WTC11 (cell line): ENCODE measurements around the gene C2orf92. TPM values are rescaled to one million over a fixed set of nuclear protein-coding genes. Genes with fewer than 3 reads are reported as not detected.

Experiments used
- ATAC-seq: fragments of 200-7000 bp; cut with Tn5 transposase; 2 replicates; pipeline ENCODE4 v1.10.0; 2021; ENCODE audit warnings: mild to moderate bottlenecking, moderate library complexity
- CTCF ChIA-PET: fragments of 300-600 bp; sonication (Branson Sonifier 250); formaldehyde crosslinking; loops from one replicate; lab custom pipeline; 2021; ENCODE audit warnings: antibody characterized with exemption; lab: Charles Lee
- POLR2A ChIA-PET: fragments of 350-600 bp; sonication (Branson Sonifier 250); formaldehyde crosslinking; loops from one replicate; lab custom pipeline; 2021; ENCODE audit warnings: antibody characterized with exemption; lab: Charles Lee
- DNase-seq: peaks from one replicate; pipeline ENCODE4 v3.0.0; 2021; ENCODE audit warnings: low spot score
- H3K27ac Mint-ChIP-seq: 2 replicates; pipeline ENCODE4 v1.8.0; 2021; ENCODE audit warnings: mixed read lengths
- H3K27me3 Mint-ChIP-seq: 2 replicates; pipeline ENCODE4 v1.8.0; 2021; ENCODE audit warnings: low read depth, mild to moderate bottlenecking, moderate library complexity, mixed read lengths
- H3K36me3 Mint-ChIP-seq: 2 replicates; pipeline ENCODE4 v1.8.0; 2021; ENCODE audit warnings: mixed read lengths
- H3K4me1 Mint-ChIP-seq: 2 replicates; pipeline ENCODE4 v1.8.0; 2022; ENCODE audit warnings: mixed read lengths
- H3K4me3 Mint-ChIP-seq: 2 replicates; pipeline ENCODE4 v1.8.0; 2021; ENCODE audit warnings: mild to moderate bottlenecking, moderate library complexity, mixed read lengths
- H3K9me3 Mint-ChIP-seq: 2 replicates; pipeline ENCODE4 v1.8.0; 2021; ENCODE audit warnings: mixed read lengths
- ARID4B ChIP-seq: sonication (generic); formaldehyde crosslinking; IDR thresholded peaks from 2 replicates; pipeline ENCODE4 v1.8.0; 2023; ENCODE audit warnings: missing genetic modification reagents, mild to moderate bottlenecking, borderline replicate concordance
- ATF3 ChIP-seq: sonication (generic); formaldehyde crosslinking; conservative IDR thresholded peaks from 2 replicates; pipeline ENCODE4 v1.8.1; 2022; ENCODE audit warnings: mild to moderate bottlenecking, missing genetic modification reagents
- ATF6 ChIP-seq: sonication (generic); formaldehyde crosslinking; IDR thresholded peaks from 2 replicates; pipeline ENCODE4 v1.8.1; 2023; ENCODE audit warnings: mild to moderate bottlenecking, missing genetic modification reagents
- CBFB ChIP-seq: sonication (generic); formaldehyde crosslinking; IDR thresholded peaks from 2 replicates; pipeline ENCODE4 v1.8.1; 2022; ENCODE audit warnings: mild to moderate bottlenecking, low read depth, missing genetic modification reagents
- FOXP4 ChIP-seq: sonication (generic); formaldehyde crosslinking; IDR thresholded peaks from 2 replicates; pipeline ENCODE4 v1.8.0; 2022; ENCODE audit warnings: mild to moderate bottlenecking, missing genetic modification reagents
- JAZF1 ChIP-seq: fragments of 250-450 bp; sonication (Bioruptor Pico); IDR thresholded peaks from 2 replicates; pipeline ENCODE4 v1.9.0; 2021; ENCODE audit warnings: moderate library complexity, mild to moderate bottlenecking, inconsistent platforms
- JUN ChIP-seq: sonication (generic); formaldehyde crosslinking; IDR thresholded peaks from 2 replicates; pipeline ENCODE4 v1.8.0; 2023; ENCODE audit warnings: mild to moderate bottlenecking, missing genetic modification reagents
- NFE2L1 ChIP-seq: sonication (generic); formaldehyde crosslinking; IDR thresholded peaks from 2 replicates; pipeline ENCODE4 v1.8.1; 2023; ENCODE audit warnings: missing genetic modification reagents
- OVOL2 ChIP-seq: fragments of 250-450 bp; sonication (Bioruptor Pico); IDR thresholded peaks from 2 replicates; pipeline ENCODE4 v1.9.0; 2021; ENCODE audit warnings: mild to moderate bottlenecking, borderline replicate concordance
- PRDM15 ChIP-seq: sonication (generic); formaldehyde crosslinking; IDR thresholded peaks from 2 replicates; pipeline ENCODE4 v1.8.0; 2022; ENCODE audit warnings: missing genetic modification reagents
- RELA ChIP-seq: sonication (generic); formaldehyde crosslinking; IDR thresholded peaks from 2 replicates; pipeline ENCODE4 v1.8.1; 2022; ENCODE audit warnings: missing genetic modification reagents, mild to moderate bottlenecking, borderline replicate concordance
- STAT6 ChIP-seq: sonication (generic); formaldehyde crosslinking; conservative IDR thresholded peaks from 2 replicates; pipeline ENCODE4 v1.8.1; 2023; ENCODE audit warnings: mild to moderate bottlenecking, low read depth, missing genetic modification reagents, moderate library complexity
- USF2 ChIP-seq: sonication (generic); formaldehyde crosslinking; IDR thresholded peaks from 2 replicates; pipeline ENCODE4 v1.8.1; 2023; ENCODE audit warnings: mild to moderate bottlenecking, missing genetic modification reagents, moderate library complexity
- ZNF512 ChIP-seq: sonication (generic); formaldehyde crosslinking; IDR thresholded peaks from 2 replicates; pipeline ENCODE4 v1.8.1; 2022; ENCODE audit warnings: missing genetic modification reagents, borderline replicate concordance
- total RNA-seq: library from RNA; stranded (reverse); gene quantifications from 3 replicates; pipeline ENCODE4 v1.2.3, GENCODE V29; 2021

C2orf92 gene
- total RNA-seq, 1 experiment from 2014 or later = 5.2 TPM

- TF ChIP-seq STAT6 (CRISPR knock-in tag) = no peak
These were observed 18.4 kb upstream of the C2orf92 start (continued) for GRCh38 chr2:97651114-97651513.

- TF ChIP-seq PRDM15 (CRISPR knock-in tag) (no peak), ZNF512 (CRISPR knock-in tag) (no peak), CBFB (no peak), ARID4B (CRISPR knock-in tag) (no peak), JUN (CRISPR knock-in tag) (no peak), OVOL2 (CRISPR knock-in tag) (no peak), FOXP4 (CRISPR knock-in tag) (no peak), ATF6 (CRISPR knock-in tag) (no peak), USF2 (no peak), ATF3 (CRISPR knock-in tag) (no peak), JAZF1 (no peak), NFE2L1 (no peak), RELA (no peak)
- DNase-seq (no peak), ATAC-seq (no peak)
- no peaks in the 10 kb centered on the region for H3K4me1 Mint-ChIP-seq
- ChIA-PET POLR2A (interaction anchor here (1.1 kb wide), 1 partner anchor 8 kb away, joined by 3 read pairs; the partner anchor contains the start of gene COX5B), CTCF (interaction anchor here (0.6 to 2.4 kb wide), 3 partner anchors 11 to 382 kb away, joined by 3 to 6 read pairs (median 3); partner anchors contain the start of gene ACTR1B)
- no peak overlapping the region for H3K27ac Mint-ChIP-seq
- H3K36me3 Mint-ChIP-seq = peaks cover 60% of the 10 kb centered on the region
- H3K9me3 Mint-ChIP-seq = peaks cover 22% of the 10 kb centered on the region
- H3K4me3 Mint-ChIP-seq = no peak overlapping the region
- no peaks in the 10 kb centered on the region for H3K27me3 Mint-ChIP-seq
These were observed 16.0 kb upstream of the C2orf92 start for GRCh38 chr2:97653473-97653872.
